Stimulated activated CD8-positive, alpha-beta memory T cell treated with anti-CD3 and anti-CD28 coated beads, Interleukin-4, amount 100 ng/mL, for 48 hours (primary cell): Measurements from ENCODE around the gene CYP4F3.
"Not testable (repeated sequence)": the region's sequence is repeated elsewhere in the genome, so short reads cannot be mapped to it uniquely, and the experiment has no call there.

Experiments used
- DNase-seq: peaks from one replicate; pipeline ENCODE4 v3.0.0-alpha.2; 2020

CYP4F3 gene

DNA sequence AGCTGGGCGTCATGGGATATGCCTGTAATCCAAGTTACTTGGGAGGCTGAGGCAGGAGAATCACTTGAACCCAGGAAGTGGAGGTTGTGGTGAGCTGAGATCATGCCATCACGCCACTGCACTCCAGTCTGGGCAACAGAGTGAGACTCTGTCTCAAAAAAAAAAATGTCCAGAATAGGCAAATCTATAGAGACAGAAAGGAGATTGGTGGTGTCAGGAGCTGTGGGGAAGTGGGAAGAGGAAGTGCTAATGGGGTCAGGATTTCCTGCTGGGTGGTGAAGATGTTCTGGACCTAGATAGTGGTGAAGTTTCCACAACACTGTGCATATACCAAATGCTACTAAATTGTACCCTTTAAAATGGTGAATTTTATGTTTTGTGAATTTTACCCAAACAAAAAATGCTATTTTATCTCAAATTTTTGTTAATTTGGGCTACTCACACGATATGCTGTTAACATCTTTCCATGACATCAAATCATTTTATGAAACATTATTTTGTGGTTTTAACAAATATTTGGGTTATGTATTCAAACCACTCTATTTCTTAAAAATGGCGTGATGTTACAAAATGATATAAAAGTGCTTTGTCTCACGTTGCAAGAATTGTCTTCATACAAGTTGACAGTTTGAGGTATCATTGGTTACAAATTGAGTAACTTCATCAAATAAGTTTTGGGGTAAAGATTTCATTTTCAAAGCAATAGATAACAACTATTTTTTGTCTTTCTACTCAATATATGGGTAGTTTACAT lies 7.4 kb upstream of the CYP4F3 start:
- no peak for DNase-seq

DNA sequence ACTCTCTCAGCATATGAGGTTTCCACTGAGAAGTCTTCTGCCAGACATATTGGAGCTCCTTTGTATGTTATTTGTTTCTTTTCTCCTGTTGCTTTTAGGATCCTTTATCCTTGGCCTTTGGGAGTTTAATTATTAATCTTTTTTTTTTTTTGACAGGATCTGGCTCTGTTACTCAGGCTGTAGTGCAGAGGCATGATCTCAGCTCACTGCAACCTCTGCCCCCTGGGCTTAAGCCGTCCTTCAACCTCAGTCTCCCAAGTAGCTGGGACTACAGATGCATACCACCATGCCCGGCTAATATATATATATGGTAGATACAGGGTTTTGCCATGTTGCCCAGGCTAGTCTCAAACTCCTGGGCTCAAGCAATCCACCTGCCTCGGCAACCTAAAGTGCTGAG lies 6.6 kb upstream of the CYP4F3 start:
- no peak for DNase-seq

GRCh38 chr19:15635016-15635805 lies 5.5 kb upstream of the CYP4F3 start:
- no peak for DNase-seq

- DNase-seq = no peak
Observed at GRCh38 chr19:15636026-15636425, 4.7 kb upstream of the CYP4F3 start.

DNA sequence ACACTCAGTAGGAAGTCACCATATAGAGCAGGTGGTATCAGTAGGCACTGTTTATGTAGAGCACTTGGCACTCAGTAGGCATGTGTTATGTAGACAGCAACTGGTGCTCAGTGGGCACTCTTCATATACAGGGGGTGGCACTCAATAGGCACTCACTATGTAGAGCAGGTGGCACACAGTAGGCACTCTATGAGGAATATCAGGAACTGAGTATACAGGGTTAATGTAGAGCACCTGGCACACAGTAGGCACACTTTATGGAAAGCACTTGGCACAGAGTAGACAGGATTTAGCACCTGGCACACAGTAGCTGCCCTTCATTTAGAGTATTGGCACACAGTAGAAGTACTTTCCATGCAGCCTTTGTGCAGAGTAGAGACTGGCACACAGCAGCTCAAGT lies 1.1 kb upstream of the CYP4F3 start:
- DNase-seq = no peak

DNA sequence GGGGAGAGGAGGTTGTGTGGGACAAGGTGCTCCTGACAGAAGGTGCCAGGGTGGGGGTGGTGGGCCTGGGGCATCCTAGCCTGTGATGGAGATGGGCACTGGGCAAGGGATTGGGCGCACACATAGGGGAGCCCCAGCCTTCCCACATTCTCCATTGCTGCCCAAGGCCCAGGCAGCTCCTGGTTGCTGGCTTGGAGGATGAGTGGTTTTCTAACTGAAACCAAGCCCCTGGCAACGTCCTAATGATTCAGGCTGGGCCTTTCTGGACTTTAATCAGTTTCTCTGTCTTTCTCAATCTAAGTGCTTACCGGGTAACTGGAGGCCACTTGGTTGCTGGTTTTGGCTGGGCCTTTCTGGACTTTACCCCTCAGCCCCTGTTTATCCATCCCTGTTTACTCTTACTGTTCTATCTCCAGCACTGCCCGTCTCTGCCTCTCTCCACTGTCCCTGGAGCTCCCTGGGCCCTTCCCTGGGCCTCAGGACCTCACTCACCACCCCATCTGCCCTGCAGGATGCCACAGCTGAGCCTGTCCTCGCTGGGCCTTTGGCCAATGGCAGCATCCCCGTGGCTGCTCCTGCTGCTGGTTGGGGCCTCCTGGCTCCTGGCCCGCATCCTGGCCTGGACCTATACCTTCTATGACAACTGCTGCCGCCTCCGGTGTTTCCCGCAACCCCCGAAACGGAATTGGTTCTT lies 354 bp downstream of the CYP4F3 start:
- DNase-seq = no peak

DNA sequence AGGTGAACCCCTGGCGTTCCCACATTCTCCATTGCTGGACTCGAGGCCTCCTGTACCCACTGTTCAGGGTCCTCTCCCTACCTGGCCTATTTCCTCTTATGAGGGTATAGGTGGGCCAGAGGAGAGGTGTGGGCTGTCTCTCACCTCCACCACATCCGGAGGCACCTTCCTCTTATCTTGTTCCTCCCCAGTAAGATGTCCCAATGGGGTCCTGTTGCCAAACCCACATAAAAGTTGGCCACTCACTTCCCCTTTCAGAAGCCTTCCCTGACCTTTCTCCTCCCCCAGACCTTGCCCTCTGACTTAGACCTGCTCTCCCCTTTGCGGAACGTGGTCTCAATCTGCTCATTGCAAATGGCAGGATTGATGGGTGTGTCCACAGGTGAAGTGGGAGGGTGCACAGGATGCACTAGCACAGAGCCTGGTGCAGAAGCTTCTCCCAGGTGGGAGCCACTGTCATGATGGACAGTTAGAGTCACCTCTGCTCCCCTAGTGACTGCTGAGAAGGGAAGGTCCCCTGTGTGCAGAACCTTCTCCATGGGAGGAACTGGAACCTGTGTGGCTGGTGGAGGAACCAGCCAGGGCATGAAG lies 1.3 kb downstream of the CYP4F3 start:
- no peak for DNase-seq

- DNase-seq = no peak
Observed at GRCh38 chr19:15642807-15643206, 2.1 kb downstream of the CYP4F3 start.

- DNase-seq = no peak
Observed at GRCh38 chr19:15643387-15643786, 2.7 kb downstream of the CYP4F3 start.

- DNase-seq = no peak
Observed at GRCh38 chr19:15644066-15644741, 3.5 kb downstream of the CYP4F3 start.

DNA sequence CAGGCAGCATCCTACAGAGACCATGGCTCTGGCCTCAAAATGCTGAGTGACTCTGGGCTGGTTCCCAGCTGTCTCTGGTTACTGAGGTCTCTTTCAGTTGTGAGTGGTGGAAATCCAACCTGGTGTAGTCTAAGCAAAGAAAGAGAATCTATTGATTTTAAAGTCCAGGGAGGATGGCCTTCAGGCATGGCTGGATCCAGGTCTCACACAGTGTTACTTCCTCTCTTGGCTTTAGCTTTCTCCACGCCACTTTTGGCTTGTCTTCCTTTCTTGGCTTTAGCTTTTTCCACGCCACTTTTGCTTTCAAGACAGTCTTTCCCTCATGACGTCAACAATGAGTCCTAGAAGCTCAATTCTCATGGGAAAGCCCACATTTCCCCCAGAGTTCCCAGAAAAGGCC lies 4.1 kb downstream of the CYP4F3 start:
- DNase-seq = no peak

DNA sequence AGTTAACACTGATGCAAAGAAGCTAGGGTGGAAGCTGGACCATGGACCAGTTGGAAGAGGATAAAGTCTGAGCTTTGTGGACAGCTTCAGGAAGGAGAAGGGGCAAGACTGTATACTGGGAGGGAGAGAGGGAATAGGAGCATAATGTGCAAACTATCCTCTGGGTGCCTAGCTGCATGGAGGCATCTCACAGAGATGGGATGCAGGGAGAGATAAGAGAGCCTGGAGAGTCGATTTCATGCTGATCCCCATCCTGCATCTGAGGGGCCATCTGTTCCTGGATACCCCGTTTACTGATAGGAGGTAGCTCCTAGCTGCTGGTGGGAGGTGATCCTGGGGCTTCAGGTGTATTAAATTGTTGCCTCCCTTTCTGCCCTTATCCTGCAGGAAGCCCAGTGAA lies 8.8 kb downstream of the CYP4F3 start:
- DNase-seq = no peak

DNA sequence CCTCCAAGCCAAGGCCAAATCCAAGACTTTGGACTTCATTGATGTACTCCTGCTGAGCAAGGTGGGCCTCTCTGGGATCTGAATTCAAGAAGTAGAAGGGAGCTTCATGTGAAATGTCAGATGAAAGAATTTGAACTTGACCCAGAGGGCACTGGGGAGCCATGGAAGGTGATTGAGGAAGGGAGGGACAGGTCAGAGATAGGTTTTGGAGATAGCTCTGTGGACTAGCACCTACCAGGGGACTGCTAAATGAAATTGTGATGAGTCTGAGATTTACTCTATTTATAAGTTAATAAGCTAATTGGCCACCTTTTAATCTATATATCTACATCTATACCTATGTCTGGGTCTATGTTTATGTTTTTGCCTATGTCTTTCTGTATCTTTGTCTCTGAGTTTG lies 9.4 kb downstream of the CYP4F3 start:
- not testable (repeated sequence) for DNase-seq

DNA sequence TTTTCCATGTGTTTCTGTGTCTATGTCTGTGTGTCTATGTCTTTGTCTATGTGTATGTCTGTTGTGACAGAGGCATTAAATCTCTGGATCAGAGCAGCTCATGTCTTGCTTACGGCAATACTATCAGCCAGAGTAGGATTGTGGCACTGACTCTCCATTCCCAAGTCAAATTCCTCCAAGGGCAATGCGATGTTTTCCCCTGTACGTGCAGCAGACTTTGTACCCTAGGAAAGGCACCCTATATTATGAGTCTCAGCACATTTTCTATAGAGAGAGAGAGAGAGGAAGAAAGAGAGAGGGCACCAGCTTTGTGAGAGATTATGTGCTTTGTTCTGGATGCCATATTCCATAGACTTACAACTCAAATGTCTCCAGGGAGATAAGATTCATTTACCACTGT lies 11.1 kb downstream of the CYP4F3 start:
- no peak for DNase-seq

- no peak for DNase-seq
Observed at GRCh38 chr19:15652559-15653278, 12.0 kb downstream of the CYP4F3 start.

DNA sequence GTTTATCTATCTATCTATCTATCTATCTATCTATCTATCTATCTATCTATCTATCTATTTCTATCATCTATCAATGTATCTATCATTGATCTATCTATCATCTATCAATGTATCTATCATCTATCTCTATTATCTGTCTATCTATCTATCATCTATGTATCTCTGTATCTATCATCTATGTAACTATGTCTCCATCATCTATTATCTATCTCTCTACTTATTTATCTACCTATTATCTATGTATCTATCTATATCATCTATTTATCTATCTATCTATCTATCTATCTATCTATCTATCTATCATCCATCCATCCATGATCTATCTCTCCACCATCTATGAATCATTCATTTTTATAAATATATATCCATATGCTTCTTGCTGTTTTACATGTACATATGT lies 15.8 kb downstream of the CYP4F3 start:
- DNase-seq = no peak

- no peak for DNase-seq
Observed at GRCh38 chr19:15663247-15663646, 22.6 kb downstream of the CYP4F3 start.

DNA sequence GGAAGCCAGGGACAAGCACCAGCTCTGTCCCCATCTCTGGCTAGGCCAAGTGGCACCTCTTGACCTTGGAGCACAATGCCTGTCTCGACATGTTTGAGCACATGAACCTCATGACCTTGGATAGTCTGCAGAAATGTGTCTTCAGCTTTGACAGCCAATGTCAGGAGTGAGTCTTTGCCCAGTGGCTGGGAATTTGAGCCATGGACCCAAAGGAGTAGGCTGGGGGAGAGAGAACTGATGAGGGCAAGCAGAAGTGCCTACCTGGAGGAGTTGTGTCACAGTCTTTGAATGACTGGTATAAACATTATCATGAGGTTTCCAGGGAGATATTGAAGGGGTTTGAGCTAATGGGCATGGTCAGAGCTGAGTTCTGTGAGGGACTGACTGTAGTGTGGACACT lies 25.5 kb downstream of the CYP4F3 start:
- DNase-seq = no peak

DNA sequence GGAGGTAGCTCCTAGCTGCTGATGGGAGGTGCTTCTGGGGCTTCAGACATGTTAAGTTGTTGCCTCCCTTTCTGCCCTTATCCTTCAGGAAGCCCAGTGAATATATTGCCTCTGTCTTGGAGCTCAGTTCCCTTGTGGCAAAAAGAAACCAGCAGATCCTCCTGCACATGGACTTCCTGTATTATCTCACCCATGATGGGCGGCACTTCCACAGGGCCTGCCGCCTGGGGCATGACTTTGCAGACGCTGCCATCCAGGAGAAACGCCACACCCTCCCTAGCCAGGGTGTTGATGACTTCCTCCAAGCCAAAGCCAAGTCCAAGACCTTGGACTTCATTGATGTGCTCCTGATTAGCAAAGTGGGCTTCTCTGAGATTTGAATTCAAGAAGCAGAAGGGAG lies 26.2 kb downstream of the CYP4F3 start:
- DNase-seq = no peak

DNA sequence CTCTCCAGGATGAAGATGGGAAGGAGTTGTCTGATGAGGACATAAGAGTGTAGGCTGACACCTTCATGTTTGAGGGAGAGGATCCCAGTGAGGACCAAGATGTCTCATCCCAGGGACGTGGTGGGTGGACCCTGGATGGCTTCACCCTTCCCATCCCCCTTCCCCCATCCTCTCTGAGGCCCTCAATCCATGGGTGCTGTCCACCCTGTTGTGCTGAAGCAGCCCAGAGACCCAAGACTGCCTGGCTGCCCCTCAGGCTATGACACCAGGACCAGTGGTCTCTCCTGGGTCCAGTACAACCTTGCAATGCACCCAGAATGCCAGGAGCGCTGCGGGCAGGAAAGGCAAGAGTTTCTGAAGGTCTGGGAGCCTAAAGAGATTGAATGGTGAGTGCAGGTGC lies 28.7 kb downstream of the CYP4F3 start:
- DNase-seq = no peak

DNA sequence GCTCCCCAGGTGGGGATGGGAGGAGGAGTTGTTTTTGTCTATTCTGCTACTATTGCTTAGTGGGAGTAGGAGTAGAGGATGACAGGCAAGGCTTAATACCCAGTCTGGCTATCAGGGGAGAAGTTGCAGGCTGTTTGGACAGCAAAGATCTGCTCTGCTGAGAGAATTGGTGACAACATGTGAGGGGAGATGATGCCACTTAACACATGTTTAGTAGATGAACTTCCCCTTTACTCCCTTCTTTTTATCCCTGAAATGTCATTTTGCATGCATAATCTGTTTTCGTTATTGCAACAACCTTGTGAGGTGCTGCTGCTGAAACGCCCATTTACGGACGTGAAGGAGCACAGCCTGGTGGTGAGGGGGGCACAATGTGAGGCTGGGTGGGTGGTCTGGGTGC lies 29.2 kb downstream of the CYP4F3 start:
- no peak for DNase-seq

DNA sequence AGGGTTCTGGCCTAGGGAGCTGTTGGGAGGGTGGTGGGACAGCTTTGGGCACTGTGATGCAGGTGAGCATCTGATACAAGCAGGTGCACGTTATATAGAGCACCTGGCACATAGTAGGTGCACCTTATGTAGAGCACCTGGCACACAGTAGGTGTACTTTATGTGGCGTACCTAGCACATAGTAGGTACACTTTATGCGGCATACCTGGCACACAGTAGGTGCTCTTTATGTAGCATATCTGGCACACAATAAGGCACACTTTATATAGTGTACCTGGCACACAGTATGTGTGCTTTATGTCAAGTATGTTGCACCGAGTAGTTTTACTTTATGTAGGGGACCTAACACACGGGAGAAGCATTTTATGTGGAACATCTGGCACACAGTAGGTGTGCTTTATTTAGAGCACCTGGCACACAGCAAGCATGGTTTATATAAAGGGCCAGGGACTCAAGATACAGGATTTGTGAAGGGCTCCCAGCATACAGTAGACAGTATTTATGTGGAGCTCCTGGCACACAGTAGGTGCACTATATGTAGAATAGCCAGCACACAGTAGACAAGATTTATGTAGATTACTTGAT lies 30.6 kb downstream of the CYP4F3 start:
- no peak for DNase-seq
